SW480 (cell line): Measurements from ENCODE around the gene ZMYM4.
"Not testable (repeated sequence)": the region's sequence is repeated elsewhere in the genome, so short reads cannot be mapped to it uniquely, and the experiment has no call there.

ENCODE experiments used
- DNase-seq: peaks from one replicate; pipeline ENCODE4 v3.0.0-alpha.2; 2016; ENCODE audit warnings: low spot score

The ZMYM4 gene

DNA sequence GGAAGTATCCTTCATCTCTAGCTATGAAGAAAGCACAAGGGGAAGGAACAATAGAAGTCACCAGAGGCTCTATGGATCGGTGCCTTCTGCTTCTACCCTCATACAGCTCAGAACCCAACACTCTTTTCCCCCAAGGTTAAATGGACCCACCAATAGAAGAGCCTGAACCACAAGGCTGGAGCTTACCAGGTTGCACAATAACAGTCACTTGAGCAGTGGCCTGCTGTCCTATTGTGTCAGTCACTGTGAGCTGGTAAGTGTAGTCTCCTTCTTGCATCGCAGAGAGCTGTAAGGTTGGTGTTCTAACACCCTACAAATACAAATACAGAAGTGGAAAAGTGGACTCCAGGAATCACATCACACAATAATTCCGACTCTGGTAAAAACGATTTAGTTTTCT is 185.7 kb downstream of the ZMYM4 start:
- no peak for DNase-seq

DNA sequence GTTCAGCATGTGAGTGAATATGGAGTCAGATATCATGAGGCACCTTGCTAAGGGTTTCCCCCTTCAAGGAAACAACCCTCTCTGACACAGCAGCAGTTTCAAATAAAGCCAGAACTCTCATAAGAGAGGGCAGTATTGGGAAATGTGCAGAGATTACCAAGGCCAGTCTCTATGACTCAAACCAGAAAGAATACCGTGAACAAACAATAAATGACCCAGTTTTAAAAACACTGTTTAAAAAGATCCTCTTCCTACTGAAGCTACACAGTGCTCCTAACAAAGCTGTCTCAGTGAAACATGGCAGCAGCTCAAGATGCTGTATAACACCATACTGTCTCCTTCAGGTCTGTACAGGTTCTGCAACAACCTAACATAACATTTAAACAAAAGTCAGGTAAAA is 186.1 kb downstream of the ZMYM4 start:
- DNase-seq, result no peak

DNA sequence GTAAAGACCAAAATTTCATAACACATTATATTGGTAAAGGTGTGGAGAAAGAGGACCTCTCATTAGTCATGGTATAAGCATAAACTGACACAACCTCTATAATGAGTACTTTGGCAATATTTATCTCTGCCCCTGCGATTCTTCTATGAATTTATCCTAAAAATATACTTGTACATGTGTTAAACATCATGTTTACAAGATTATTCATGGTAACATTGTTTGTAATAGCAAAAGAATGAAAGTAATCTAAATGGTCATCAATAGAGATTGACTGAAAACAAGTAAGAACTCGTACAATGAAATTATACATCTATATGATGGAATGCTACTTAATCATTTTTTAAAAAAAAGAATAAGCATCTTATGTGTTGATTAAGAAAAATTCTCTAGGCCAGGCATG is 192.3 kb downstream of the ZMYM4 start:
- DNase-seq, result no peak

DNA sequence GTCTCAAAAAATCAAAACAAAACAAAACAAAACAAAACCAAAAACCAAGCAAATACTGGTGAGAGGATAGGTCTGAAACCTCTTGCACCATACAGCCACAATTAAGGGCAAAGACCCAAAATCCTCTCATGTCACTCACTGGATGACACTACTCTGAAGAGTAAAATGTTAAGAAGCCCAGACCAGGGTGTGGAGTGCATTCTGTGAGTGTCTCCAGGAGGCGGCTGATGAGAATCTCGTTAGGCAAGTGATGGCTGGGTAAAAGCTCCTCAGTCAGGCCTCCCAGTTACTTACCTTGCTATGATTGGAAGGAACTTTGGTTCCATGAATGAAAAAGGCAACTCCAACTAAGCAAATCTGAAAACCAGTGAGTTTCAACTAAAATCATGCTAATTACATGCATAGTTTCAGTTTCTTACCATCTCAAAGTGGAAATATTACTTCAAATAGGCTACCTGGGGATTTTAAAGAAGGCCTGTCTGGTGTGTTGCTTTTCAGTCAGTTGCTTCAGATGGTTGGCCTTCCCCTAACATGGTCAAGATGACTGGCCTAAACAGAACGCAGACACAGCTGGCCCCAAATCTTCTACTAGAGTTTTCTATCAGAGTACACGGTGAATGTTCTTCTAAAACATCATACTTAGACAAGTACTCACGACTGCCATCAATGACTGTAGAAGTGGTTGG is 193.6 kb downstream of the ZMYM4 start:
- no peak for DNase-seq

DNA sequence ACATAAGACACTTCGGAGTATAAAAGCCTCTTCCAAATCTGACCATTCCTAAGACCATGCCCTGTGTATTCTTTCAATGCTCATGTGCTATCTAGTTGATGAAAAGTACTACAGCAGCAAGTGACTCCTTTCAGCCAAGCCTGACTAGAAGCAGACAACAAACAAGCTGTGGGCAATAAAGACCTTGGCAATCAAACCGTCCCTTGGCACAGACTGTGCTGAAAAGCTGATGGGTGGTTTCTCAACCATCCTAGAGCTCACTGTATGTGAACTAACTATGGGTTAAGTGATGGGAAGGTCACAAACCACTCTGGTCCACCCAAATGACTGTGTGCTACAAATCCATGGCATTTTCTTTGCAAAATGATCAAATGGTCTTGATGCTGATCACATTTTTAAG is 194.7 kb downstream of the ZMYM4 start:
- no peak for DNase-seq

DNA sequence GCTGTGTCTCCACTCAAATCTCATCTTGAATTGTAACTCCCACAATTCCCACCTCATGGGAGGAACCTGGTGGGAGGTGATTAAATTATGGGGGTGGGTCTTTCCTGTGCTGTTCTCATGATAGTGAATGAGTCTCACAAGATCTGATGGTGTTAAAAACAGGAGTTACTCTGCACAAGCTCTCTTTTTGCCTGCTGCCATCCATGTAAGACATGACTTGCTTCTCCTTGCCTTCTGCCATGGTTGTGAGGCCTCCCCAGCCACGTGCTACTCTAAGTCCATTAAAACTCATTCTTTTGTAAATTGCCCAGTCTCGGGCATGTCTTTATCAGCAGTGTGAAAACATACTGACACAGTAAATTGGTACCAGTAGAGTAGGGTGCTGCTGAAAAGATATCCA is 195.2 kb downstream of the ZMYM4 start:
- not testable (repeated sequence) for DNase-seq

DNA sequence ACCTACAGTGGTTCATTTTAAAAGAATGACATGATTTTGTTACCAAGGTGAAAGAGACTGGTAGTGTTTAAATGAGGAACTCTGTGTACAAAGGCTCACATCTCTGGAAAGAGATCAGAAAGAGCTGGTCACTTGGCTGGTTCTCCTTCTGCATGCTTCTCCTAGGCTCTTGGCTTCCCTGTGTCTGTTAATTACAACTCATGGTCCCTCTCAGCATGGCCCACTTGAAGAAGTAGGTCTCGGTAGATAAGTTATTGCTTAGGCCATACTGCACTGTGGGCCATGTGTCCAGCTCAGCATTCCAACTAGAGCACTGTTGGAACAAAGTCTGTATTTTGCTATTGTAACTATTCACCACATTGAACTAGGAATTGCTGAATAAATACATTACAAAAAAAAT is 197.6 kb downstream of the ZMYM4 start:
- DNase-seq, result no peak

DNA sequence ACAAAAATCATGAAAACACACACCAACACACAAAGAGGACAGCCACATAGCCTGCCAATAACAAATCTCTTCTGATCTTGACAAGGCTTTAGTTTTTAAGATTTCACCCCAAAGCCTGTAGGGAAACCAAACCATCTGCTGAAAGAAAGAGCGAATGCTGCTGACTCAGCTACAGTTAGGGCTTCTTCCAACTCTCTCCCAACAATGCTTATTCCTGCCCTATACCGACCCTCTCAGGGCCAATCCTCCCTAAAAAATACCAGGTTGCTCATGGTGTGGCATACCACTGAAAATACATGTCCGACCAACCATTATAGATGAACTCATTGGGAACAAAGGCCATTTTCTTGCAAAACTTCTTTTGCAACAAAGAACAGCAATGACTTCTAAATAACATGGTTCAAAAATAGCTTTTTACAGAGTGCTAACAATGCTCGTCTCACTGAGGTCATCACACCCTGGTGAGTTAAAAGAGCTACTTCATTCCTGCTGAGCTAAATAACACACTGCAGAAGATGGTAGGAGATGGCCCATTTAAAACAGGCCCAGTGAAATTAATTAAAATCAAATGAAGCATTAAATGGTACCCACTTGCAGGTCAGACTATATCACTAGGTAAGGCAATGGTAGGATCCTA is 202.6 kb downstream of the ZMYM4 start:
- no peak for DNase-seq
